D341Med (cell line): ENCODE results near the gene GPRC5D.
A peak's percentile ranks its signal among the peaks of the same experiment; 100 is the strongest.

Experiments used
- DNase-seq: peaks from one replicate; pipeline ENCODE4 v3.0.0; 2012; ENCODE audit warnings: low spot score

Gene GPRC5D

DNA sequence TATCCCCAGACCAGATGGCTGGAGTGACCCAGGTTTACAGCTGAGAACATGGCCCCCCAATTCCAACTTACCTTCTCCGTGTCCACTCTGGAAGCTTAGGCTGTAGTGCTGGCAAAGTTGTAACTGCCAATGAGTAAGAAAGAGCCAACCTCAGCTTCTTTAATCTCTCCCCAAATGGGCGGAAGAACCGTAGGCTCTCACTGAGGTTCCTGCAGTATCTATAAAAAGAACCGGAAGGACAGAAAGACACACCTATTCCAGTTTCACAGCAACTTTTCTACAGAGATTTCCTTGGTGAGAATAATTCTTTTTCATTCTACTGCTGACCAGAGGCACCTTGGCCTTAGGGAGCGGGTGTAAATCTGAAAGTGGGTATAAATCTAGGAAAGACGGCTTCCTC, at the start of gene GPRC5D:
TSS of gene GPRC5D (minus strand) at position 135 of the 400 bp plus-strand sequence. CDS start 1,786 bp downstream, outside the sequence.
- DNase-seq: no peak

DNA sequence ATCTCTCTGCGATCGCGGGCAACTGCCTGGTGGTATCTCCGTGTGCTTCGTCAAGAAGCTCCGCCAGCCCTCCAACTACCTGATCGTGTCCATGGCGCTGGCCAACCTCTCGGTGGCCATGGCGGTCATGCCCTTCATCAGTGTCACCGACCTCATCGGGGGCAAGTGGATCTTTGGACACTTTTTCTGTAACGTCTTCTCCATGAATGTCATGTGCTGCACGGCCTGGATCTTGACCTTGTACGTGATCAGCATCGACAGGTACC, 49.7 kb upstream of the GPRC5D start:
- no peak for DNase-seq

DNA sequence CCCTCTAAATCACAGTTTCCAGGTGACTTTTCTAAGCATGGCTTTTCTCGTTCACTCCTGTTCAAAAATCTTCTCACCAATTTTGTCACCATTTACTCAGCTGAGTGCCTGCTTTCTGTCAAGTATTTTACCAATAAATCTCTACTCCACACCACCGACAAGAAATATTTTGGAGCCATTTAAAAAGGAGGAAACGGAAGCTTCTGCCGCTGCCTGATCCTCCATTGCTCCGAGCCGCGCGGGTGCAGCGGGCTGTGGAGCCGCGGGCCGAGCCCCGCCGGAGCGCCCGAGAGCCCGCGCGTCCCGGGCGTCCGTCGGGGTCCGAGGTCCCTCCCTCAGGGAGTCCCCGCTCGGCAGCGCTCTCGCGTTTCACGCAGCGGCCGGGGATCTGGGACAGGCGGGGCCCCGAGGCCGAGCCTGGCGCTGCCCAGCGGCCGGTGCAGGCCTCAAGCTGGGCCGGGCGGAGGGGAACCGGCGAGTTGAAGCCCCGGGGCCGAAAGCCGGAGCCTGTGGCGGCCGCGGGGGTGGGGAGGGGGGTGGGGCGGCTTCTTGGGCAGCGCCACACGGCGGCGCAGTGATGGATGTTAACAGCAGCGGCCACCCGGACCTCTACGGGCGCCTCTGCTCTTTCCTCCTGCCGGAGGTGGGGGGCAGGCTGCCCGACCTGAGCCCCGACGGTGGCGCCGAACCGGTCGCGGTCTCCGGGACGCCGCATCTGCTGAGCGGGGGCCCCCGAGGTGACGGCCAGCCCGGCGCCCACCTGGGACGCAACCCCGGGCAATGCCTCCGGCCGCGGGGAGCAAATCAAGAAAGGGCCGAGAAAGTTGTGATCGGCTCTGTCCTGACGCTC, 49.2 kb upstream of the GPRC5D start:
- DNase-seq: peak; percentile 89

DNA sequence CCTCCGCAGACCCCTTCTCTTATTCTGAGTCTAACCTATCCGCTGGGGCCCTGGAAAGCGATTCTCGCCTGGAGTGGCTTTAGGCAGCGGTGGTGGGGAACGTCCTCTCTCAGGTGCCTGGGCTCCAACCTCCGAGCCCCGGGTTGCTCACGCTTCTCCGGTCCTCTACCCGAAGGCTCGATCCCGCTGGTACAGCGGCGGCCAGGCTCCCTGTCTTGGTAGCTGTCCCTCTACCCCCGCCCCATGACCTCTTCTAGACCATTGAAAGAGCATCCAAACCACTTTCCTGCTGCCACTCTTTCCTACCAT, 48.6 kb upstream of the GPRC5D start:
- no peak for DNase-seq

DNA sequence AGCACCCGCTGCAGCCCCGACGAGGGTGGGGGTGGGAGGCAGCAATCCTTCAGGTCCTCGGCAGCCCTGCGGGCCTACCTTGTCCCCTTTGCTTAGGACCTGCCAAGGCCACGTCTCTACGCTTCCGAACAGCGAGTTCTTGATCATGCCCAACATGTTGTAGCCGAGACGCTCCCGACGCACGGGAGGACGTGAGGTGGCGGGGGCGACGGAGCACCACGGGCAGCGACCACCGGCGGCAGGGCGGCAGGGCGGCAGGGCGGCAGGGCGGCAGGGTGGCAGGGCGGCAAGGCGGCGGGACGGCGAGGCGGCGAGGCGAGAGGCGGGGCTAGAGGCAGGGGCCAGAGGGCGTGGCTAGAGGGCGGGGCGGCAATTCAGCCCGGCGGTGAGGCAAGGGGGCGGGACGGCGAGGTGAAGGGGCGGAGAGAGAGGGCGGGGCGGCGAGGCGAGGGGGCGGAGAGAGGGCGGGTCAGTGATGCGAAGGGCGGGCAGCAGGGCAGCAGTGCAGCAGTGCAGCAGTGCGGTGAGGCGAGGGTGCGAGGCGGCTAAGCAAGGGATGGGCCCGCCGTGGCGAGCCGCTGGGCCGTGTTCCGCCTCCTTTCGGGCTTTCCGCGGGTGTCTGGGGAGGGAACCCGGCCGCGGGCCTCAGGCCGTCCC, 48.1 kb upstream of the GPRC5D start, which contains the start of gene HEBP1:
TSS of gene HEBP1 (minus strand) at position 307 of the 657 bp plus-strand sequence. CDS start at position 156, 151 bp downstream.
- DNase-seq: peak; percentile 99

GRCh38 chr12:12999271-12999958, 47.4 kb upstream of the GPRC5D start:
- DNase-seq: no peak

DNA sequence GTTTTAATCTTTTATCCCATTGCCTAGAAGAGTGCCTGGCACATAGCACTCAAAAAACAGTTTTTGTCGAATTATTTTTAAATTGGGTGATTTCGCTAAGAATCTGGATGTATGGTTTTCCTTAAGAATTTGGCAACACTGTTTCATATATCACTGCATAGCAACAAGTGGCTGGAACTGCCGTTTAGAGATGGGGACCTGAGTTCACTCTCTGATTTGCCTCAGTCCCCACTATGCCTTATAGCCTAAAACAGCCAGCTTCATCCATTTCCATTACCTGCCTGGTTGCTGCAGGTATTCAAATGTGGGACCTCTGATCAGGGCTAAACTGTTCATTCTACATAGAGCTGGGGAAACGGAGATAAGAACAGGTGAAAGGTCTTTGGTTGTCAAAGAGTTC, 46.3 kb upstream of the GPRC5D start:
- DNase-seq: no peak

- DNase-seq: no peak
Observed at GRCh38 chr12:12997734-12998133, 45.8 kb upstream of the GPRC5D start.

- no peak for DNase-seq
Observed at GRCh38 chr12:12997156-12997555, 45.2 kb upstream of the GPRC5D start.

- DNase-seq: no peak
Observed at GRCh38 chr12:12996209-12996608, 44.2 kb upstream of the GPRC5D start.

DNA sequence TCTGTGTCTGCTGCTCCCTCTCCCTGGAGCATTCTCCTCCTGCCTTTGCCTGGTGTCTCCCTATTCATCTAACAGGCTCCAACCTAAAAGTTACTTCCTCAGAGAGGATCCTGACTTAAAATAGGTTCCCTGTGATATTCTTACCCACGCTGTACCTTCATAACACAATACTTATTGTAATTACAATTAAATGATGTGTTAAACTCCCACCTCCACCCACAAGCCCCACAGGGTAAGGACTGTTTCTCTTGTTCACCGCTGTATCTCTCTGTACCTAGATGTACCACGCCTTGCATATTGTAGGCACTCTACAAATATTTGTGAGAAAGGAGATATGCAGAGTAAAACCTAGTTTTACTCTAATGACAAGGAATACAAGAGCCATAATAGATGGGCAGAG, 43.1 kb upstream of the GPRC5D start:
- DNase-seq: no peak

DNA sequence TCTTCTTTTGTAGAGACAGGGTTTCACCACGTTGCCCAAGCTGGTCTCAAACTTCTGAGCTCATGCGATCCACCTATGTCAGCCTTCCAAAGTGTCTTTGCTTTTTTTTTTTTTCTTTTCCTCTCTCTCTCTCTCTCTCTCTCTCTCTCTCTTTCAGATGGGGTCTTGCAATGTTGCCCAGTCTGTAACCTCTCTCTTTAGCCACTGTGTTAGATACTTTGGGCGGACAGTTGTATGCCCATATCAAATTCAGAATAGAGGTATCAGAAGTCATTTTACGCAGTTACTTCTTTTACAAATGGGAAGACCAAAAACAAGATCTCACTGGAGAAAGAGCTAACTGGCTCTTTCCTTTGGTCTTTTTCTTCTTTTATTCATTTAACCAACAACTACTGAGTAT, 41.4 kb upstream of the GPRC5D start:
- DNase-seq: no peak

DNA sequence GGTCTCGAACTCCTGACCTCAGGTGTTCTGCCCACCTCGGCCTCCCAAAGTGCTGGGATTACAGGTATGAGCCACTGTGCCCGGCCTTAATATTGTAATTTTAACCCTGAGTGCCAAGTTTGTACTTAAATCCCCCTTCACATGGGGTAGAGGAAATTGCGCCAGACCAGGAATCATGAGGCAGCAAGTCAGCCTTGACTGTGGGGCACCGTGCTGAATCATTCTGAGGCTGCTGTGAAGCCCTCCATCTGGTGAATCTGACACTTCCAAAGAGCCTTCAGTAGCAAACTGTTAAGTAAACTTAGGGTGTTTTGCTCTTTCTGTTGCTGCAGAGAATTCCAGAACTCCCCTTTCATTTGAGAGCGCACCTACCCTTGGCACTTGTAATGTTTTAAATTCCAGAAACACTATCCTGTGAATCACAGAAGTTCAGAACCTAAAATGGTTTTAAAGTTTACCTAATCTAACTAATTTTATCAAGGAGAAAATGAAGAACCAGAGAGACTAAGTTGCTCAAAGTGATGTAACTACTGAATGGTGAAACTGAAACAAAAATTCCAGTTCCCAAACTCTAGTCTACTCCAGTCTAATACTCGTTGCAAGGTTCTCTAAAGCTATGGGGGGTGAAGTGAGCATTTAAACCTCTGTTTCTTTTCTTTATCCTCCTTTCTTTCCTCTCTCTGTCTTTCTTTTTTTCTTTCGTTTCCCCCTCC, 40.6 kb upstream of the GPRC5D start:
- DNase-seq: no peak

DNA sequence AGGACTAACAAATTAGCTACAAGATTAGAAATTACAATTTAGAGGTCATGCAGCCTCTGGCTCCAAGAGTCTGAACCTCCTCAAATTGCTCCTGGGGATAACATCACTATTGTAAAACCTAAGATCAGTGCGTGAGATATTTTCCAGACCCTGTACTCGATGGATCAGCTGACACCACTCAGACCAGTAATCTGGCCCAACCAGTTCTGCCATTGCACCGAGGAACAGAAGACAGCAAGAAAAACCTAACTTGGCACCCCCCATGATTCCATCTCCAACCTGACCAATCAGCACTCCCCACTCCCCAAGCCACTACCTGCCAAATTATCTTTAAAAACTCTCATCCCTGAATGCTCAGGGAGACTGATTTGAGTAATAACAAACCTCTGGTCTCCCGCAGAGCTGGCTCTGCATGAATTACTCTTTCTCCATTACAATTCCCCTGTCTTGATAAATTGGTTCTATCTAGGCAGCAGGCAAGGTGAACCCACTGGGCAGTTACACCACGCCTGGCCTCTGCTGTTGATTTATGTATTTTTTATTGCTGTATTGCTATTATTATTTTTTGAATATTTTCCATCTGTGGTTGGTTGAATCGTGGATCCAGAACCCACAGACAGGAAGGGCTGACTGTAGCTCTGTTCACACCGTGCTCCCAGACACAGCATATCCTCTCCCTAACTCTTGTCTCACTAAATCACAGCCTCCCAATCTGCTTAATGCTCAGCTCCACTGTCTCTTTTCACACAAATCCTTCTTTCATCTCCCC, 38.9 kb upstream of the GPRC5D start:
- no peak for DNase-seq

- no peak for DNase-seq
Observed at GRCh38 chr12:12987421-12987820, 35.5 kb upstream of the GPRC5D start.

DNA sequence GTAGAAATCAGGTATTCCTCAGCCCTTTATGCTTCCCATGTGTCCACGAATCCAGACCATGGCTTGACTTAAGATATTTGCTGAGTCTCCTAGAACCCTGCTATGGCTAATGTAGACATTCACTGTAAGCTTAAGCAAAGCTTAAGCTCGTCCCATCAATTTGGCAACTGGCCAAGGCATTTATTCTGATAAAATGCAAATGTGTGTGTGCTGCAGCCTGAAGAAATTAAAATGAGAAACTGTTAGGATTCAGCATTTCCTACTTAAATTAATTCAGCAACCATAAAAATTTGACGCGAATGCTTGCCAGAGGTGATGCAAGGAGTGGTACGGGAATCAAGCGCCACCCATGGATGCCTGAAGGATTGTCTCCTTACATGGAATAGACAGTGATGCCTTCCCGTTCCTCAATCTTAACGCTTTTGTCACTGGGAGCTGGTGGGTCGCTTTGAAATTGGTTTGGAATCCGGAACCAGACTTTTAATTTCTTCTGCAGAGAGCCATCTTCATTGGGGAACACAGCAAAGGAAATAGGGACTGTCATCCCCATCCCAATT, 34.9 kb upstream of the GPRC5D start:
- no peak for DNase-seq

GRCh38 chr12:12985817-12986408, 33.9 kb upstream of the GPRC5D start:
- DNase-seq: peak; percentile 65

- no peak for DNase-seq
Observed at GRCh38 chr12:12984149-12984548, 32.2 kb upstream of the GPRC5D start.

- peak; percentile 66 for DNase-seq
Observed at GRCh38 chr12:12983420-12984035, 31.6 kb upstream of the GPRC5D start.

GRCh38 chr12:12982331-12982730, 30.4 kb upstream of the GPRC5D start:
- no peak for DNase-seq
